ENCODE data around the gene SNX32. TPM values are rescaled to one million over a fixed set of nuclear protein-coding genes. Genes with fewer than 3 reads are reported as not detected.

Gene SNX32
- total and polyA plus RNA-seq, 9 of the 15 experiments (the other 6 are each of a cell fraction or from before 2014, with no cell fraction given): 0.03 TPM; not detected in 7

GRCh38 chr11:65899356-65900124, 65.8 kb downstream of the SNX32 start (continued):
- peak; percentile 35; the same call in 1 of the 2 replicates for TF ChIP-seq POLR2AphosphoS5 (IDR thresholded peaks at IDR 0.05; ENCODE audit: control insufficient read depth, insufficient read depth, low read depth, low read length)
- TF ChIP-seq, protein P1, sequence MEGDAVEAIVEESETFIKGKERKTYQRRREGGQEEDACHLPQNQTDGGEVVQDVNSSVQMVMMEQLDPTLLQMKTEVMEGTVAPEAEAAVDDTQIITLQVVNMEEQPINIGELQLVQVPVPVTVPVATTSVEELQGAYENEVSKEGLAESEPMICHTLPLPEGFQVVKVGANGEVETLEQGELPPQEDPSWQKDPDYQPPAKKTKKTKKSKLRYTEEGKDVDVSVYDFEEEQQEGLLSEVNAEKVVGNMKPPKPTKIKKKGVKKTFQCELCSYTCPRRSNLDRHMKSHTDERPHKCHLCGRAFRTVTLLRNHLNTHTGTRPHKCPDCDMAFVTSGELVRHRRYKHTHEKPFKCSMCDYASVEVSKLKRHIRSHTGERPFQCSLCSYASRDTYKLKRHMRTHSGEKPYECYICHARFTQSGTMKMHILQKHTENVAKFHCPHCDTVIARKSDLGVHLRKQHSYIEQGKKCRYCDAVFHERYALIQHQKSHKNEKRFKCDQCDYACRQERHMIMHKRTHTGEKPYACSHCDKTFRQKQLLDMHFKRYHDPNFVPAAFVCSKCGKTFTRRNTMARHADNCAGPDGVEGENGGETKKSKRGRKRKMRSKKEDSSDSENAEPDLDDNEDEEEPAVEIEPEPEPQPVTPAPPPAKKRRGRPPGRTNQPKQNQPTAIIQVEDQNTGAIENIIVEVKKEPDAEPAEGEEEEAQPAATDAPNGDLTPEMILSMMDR (IDR thresholded peaks at IDR 0.05 in 2 of 3, conservative IDR thresholded peaks at IDR 0.05 in 1 of 3; ENCODE audit: insufficient read depth in 2 of 3, low read depth in 1 of 3, low read length in 3 of 3): peak in 1 of 3 experiments; percentile 11; a peak in 1 of 6 replicates
- no peak for TF ChIP-seq SREBF2 (CRISPR knock-in tag; IDR thresholded peaks at IDR 0.05)
- TF ChIP-seq, protein P2, sequence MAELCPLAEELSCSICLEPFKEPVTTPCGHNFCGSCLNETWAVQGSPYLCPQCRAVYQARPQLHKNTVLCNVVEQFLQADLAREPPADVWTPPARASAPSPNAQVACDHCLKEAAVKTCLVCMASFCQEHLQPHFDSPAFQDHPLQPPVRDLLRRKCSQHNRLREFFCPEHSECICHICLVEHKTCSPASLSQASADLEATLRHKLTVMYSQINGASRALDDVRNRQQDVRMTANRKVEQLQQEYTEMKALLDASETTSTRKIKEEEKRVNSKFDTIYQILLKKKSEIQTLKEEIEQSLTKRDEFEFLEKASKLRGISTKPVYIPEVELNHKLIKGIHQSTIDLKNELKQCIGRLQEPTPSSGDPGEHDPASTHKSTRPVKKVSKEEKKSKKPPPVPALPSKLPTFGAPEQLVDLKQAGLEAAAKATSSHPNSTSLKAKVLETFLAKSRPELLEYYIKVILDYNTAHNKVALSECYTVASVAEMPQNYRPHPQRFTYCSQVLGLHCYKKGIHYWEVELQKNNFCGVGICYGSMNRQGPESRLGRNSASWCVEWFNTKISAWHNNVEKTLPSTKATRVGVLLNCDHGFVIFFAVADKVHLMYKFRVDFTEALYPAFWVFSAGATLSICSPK (IDR thresholded peaks at IDR 0.05; ENCODE audit: borderline replicate concordance): no peak
- TF ChIP-seq ZNF253 (CRISPR knock-in tag; conservative IDR thresholded peaks at IDR 0.05): no peak
- no peak for TF ChIP-seq E4F1 (CRISPR knock-in tag; IDR thresholded peaks at IDR 0.05; ENCODE audit: borderline replicate concordance)
- peak; percentile 87 for TF ChIP-seq RBM39 (optimal IDR thresholded peaks at IDR 0.05; ENCODE audit: low read depth, low read length)
- TF ChIP-seq HNRNPH1 (optimal IDR thresholded peaks at IDR 0.05; ENCODE audit: low read depth, low read length): peak; percentile 77
- TF ChIP-seq CLOCK (CRISPR knock-in tag; IDR thresholded peaks at IDR 0.05; ENCODE audit: borderline replicate concordance): peak; percentile 36; the same call in 1 of the 2 replicates
- TF ChIP-seq TAF15 (IDR thresholded peaks at IDR 0.05; ENCODE audit: low read depth, low read length): peak; percentile 29; the same call in 1 of the 2 replicates
- peak; percentile 66 for TF ChIP-seq SMARCA4 (IDR thresholded peaks at IDR 0.05)
- no peak for TF ChIP-seq STAG1 (CRISPR knock-in tag; IDR thresholded peaks at IDR 0.05; ENCODE audit: borderline replicate concordance)
- no peak; the same call in none of the 2 replicates for TF ChIP-seq BRD4 (IDR thresholded peaks at IDR 0.05)
- peak; percentile 51; the same call in 1 of the 2 replicates for TF ChIP-seq JUNB (CRISPR knock-in tag; conservative IDR thresholded peaks at IDR 0.05)
- TF ChIP-seq, protein P3, sequence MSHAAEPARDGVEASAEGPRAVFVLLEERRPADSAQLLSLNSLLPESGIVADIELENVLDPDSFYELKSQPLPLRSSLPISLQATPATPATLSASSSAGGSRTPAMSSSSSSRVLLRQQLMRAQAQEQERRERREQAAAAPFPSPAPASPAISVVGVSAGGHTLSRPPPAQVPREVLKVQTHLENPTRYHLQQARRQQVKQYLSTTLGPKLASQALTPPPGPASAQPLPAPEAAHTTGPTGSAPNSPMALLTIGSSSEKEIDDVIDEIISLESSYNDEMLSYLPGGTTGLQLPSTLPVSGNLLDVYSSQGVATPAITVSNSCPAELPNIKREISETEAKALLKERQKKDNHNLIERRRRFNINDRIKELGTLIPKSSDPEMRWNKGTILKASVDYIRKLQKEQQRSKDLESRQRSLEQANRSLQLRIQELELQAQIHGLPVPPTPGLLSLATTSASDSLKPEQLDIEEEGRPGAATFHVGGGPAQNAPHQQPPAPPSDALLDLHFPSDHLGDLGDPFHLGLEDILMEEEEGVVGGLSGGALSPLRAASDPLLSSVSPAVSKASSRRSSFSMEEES (CRISPR knock-in tag; IDR thresholded peaks at IDR 0.05): no peak; the same call in 1 of the 2 replicates
- TF ChIP-seq KHSRP (IDR thresholded peaks at IDR 0.05): no peak
